Activated CD4-positive, alpha-beta T cell treated with anti-CD3 and anti-CD28 coated beads, Interleukin-2, amount 50 U/mL, for 24 hours (primary cell): Measurements from ENCODE around the gene PPP4R2.
"Not testable (repeated sequence)": the region's sequence is repeated elsewhere in the genome, so short reads cannot be mapped to it uniquely, and the experiment has no call there.

Experiments
- DNase-seq, 2 donors: peaks; one replicate each; pipeline ENCODE4 v3.0.0-alpha.2; 2020; ENCODE audit warnings: low read depth in 1 of 2, low spot score in 1 of 2

Gene PPP4R2

GRCh38 chr3:73024836-73025235, 28.2 kb downstream of the PPP4R2 start:
- DNase-seq: no peak

- no peak for DNase-seq
Measured at GRCh38 chr3:73026111-73026759, 29.6 kb downstream of the PPP4R2 start.

DNA sequence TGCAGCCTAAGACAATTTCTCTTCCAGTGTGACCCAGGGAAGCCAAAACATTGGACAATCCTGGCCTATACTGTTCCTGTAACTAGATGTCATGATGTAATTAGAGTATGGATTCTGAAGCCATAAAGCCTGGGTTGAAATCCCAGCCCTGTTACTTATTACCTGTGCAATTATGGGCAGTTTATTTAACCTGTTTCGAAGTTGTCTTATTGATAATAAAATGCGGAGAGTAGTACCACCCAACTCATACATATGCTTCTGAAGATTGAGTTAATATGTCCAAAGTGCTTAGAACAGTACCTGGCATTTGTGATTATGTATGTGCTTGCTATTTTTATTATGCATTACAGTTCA, 30.1 kb downstream of the PPP4R2 start:
- DNase-seq: no peak

DNA sequence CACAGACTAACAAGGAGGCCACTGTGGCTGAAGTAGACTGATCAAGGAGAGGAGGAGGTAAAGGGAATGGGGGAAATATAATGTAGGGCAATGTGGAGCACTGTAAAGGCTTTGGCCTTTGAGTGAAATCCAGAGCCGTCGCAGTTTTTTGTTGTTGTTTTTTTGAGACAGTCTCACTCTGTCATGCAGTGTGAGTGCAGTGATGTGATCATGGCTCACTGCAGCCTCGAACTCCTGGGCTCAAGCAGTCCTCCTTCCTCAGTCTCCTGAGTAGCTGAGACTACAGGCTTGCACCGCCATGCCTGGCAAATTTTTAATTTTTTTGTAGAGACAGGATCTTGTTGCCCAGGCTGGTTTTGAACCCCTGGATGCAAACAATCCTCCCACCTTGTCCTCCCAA, 32.2 kb downstream of the PPP4R2 start:
- no peak for DNase-seq

DNA sequence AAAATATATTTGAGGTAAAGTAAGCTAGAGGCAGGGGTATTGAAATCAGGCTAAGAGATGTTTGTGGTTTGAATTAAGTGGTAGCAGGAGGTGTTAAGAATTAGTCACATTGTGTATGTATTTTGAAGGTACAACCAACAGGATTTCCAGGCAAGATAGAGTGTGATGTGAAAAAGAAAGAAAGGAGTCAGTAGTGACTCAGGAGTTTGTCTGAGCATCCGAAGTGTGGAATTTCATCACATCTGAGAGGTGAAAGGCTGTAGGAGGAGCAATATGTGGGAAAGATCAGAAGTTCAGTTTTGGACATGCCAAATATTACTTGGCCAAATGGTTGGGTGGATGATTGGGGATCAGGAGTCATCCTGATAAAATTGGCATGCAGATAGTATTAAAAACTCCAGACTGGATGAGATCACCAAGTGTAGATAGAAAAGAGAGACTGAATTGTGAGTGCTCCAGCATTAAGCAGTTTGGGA, 32.7 kb downstream of the PPP4R2 start:
- DNase-seq: peak in 1 of 2 donors; percentile 5

GRCh38 chr3:73030073-73030597, 33.5 kb downstream of the PPP4R2 start:
- DNase-seq: no peak

DNA sequence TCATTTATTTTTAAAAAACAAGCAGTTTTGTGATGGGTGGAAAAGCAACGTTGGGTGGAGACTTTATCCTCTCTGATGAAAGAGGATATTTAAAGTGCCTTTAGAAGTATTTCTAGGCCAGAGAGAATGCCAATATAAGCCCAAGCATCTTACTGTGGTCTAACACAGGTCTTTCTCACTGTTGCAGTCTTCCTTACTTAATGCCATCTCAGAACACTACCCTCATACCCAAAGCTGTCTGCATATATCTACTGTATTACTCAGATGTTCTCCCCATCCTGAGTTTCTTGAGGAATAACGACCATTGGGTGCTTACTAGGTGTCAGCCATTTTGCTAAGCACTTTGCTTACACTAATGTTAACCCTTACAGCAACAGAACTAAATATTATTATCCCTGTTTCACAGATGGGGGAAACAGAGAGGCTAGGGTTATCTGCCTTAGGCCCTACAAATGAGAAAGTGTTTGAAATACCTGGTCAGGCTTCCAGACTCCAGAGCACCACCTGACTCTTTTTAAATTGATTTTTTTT, 35.0 kb downstream of the PPP4R2 start:
- DNase-seq: no peak

GRCh38 chr3:73036694-73037591, 40.3 kb downstream of the PPP4R2 start:
- no peak for DNase-seq

GRCh38 chr3:73041537-73041936, 44.9 kb downstream of the PPP4R2 start:
- DNase-seq: no peak

DNA sequence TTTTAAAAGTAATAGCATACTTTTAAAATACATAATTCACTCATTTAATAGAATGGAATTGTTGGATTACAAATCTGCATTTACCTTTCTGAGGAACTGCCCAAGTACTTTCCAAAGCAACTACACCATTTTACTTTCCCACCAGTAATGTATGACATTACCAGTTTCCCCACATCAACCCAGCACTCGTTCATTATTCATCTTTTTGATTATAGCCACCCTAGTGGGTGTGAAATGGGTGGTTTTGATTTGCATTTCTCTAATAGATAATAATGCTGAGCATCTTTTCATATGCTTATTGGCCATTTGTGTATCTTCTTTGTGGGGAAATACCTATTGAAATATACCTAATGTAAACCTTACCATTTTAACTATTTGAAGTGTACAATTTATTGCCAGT, 46.8 kb downstream of the PPP4R2 start:
- DNase-seq: no peak

DNA sequence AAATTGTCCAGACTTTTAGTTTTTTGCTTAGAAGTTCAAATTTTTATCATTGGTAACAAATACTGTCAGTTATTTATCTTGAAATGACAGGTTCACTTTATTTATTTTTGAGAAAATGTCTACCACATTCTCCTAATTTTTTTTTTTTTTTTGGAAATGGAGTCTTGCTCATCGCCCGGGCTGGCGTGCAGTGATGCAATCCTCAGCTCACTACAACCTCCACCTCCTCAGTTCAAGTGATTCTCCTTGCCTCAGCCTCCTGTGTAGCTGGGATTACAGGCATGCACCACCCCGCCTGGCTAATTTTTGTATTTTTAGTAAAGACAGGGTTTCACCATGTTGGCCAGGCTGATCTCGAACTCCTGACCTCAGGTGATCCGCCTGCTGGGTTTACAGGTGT, 48.8 kb downstream of the PPP4R2 start:
- DNase-seq: no peak

DNA sequence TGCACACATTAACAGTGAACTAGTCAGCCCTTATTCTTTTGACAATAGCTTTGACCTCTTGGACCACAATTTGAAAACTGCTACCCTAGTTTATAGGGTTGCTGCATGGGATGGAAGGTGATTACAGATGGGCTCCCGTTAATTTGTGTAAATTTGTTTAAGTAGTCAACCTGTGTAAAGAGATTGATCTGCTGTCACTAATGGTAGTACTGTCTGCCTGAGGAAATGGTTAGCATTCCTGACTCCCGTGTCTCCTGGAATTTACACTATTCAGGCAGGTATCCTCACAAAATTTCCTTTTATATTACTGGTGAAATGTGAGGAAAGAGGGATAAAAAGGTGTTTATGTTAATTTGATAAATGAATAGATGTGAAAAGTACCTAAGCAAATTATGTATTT, 49.6 kb downstream of the PPP4R2 start:
- no peak for DNase-seq

DNA sequence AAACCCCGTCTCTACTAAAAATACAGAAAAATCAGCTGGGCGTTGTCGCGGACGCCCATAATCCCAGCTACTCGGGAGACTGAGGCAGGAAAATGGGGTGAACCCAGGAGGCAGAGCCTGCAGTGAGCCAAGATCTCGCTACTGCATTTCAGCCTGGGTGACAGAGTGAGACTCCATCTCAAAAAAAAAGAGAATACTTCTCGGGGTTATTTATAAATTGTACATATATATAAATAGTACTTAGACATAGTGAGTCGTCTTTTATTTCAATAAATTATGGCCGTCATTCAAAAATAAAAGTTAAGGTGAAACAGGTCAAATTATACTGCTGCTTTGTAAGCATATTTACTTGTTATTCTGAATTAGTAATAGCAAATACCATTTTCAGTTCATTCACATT, 52.7 kb downstream of the PPP4R2 start:
- DNase-seq: no peak

DNA sequence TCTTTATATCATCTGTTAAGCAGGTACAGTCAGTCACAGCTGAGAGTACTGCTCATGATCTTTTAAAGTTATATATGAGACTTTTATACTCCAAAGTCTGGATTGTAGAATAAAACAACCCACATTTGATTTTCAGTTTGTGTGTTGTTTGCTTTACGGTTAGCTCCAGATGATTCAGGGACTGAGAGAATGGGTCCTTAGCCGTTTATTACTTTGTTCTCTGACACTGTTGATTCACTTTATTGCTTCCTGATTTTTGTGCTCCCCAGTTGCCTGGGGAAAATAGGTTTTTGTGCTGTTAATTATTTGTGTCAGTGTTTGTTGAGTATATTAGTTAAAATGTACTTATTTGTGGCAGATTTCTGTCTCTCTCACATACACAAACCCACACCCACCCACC, 56.2 kb downstream of the PPP4R2 start:
- no peak for DNase-seq

- no peak for DNase-seq
Measured at GRCh38 chr3:73055583-73055982, 59.0 kb downstream of the PPP4R2 start.

DNA sequence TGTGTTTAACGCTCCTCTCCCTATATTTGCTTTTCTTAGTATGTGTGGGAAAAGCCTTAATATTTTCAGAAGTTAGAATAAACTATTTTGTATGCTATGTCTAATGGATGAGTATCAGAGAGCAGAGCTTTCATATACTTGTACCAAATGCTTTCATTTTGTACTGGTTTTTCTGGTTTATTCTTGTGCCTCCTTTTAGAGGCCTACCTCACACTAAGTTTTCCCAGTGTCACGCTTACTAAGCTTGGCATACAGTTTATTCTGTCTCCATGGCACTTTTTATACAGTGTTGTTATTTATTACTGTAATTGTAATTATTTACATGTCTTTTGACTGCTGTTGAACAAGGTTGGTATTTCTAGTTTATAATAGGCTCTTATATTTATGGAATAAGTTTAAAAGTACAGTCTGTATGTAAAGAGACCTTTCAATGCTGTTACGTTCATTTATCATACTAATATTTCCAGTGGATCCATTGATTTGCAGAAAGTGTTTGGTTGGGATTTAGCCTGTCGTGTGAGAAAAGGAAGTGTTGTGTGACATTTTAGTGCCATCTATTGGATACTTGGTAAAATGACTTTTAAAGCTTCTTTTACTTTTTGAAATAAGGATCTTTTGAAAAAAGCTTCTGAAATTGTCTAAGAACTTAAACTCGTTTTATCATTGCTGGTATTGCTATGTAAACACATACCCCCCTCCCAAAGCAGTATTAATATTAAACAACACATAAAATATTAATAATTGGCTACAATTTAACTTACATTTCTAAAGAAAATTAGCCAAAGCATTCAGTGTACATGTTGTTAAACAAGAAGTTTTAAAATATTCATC, 59.6 kb downstream of the PPP4R2 start:
- no peak for DNase-seq

DNA sequence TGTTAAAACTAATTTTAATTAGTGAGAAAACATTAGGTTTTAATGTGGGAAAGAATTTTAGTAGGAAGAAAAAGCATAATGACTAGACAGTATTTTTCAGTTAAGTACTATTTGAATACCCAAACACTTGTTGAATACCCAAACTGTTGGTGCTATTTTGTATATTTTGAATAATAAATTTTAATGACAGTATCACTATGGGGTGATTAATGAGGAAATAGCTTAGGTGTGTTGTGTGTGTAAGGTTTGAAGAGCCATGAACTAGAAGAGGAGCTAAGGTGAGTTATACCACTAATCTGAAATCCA, 60.2 kb downstream of the PPP4R2 start:
- DNase-seq: no peak

- no peak for DNase-seq
Measured at GRCh38 chr3:73060302-73060723, 63.7 kb downstream of the PPP4R2 start.

DNA sequence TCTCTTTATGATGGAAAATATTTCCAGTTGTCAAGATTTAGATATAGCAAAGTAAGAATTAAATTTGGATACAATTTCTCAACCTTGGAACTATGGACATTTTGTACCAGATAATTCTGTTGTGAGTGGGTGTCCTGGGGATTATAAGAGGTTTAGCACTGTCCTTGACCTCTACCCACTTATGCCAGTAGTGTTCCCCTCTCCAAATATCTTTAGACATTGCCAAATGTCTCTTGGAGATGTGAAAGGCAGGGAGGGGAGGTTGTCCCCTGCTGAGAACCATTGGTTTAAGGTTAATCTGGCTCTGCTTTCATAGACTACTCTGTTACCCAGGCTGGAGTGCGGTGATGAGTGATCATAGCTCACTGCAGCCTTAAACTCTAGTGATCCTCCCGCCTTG, 64.8 kb downstream of the PPP4R2 start, which contains the start of gene EBLN2:
TSS of gene EBLN2 (plus strand) at position 244 of the 400 bp plus-strand sequence. CDS start 423 bp downstream, outside the sequence.
- no peak for DNase-seq

DNA sequence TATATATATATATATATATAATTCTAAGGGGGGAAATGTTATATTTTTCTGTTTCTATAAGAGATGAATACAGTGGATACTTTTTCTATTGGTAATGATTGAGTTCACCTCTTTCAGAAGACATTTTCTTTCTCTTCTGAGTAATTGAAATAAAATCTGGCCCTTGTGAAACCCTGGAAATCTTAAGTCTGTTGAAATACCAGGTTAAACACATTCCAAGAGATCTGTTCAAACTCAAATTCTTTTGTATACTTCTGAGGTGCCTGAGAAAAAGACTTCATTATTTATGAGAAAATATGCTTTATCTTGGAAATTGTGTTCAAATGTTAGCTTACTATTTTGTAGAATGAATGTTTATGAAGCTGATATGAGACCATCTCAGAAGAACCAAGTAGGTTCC, 69.6 kb downstream of the PPP4R2 start:
- DNase-seq: not testable (repeated sequence)

DNA sequence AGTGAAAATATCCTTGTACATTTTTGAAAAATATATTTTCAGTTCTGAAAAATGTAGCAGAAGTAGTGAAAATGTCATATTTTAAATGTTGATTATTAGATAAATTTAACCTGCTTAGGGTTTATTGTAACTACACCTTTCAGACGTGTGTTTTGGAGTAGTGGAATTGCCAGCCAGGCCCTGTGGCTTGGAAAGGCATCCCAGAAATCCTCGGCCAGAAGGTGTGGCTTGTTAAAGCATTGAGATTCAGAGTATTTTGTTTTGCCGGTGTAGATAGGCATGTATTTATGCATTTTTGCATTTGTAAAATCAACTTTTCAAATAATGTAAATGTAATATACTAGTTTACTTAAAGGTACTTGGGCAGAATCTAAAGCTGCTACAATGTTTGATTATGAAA, 71.8 kb downstream of the PPP4R2 start:
- no peak for DNase-seq
